HG02870 (cell line): ENCODE measurements around the gene CCDC85C.

Experiments
- ATAC-seq: cut with Tn5 transposase; IDR thresholded peaks from one replicate; pipeline ENCODE4 v1.9.1; 2021; ENCODE audit warnings: mild to moderate bottlenecking, moderate library complexity; ENCODE audit not compliant: unreplicated experiment

Gene CCDC85C

GRCh38 chr14:99592933-99593753 is 10.9 kb downstream of the CCDC85C start:
- ATAC-seq, result no peak

- no peak for ATAC-seq
Measured at GRCh38 chr14:99592394-99592793, 11.6 kb downstream of the CCDC85C start.

GRCh38 chr14:99590746-99591555 is 13.1 kb downstream of the CCDC85C start:
- ATAC-seq, result no peak

- no peak for ATAC-seq
Measured at GRCh38 chr14:99589651-99590530, 14.1 kb downstream of the CCDC85C start.

DNA sequence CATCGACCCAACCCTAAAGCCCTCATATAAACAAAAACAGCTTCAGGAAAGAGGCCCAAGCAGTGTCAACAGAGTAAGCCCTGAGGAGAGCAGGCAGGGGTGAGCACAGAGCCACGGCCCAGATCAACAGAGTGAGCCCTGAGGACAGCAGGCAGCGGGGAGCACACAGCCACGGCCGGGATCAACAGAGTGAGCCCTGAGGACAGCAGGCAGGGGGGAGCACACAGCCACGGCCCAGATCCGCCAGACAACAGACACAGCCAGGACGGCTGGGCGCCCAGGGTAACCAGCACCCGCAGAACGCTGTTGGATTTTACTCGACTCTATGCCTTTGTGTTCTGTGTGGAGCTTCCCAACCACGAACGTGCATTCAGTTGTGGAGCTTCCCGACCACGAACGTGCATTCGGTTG is 15.0 kb downstream of the CCDC85C start:
- no peak for ATAC-seq

DNA sequence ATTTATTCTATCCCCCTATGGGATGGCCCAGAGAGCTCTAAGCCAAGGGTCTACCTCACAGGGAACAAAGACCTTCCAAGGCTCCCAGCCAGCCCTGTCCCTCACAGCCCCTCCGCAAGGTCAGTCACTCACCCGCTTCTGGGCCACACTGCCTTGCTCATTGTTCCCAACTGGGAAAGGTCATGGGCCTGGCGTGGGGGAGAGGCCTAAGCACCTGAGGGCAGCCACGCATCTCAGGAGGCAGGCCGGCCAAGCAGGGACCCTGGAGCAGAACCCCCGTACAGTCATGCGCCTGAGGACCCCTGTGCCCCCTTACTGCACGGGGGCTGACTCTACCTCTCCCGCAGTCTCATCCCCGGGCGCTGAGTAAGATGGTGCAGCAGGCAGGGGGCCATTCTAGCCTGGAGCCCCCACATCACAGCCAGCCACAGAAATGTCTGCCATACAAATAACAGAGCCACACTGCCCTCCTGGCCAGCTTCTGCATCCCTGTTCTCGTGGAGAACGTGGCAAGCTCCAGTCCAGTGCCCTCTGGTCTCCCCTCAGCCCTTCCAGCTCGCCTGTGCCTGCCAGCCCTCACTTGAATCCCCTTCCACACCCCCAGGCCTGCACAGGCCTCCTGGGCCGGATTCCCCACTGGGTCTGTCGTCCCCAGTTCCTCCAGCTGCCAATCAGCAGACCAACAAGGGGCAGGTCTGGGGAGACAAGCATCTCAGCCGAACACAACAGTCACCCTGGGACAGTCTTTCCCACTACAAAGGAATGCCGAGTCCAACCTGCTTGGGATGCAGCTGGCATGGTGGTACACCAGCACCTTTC is 16.3 kb downstream of the CCDC85C start:
- ATAC-seq, result no peak

DNA sequence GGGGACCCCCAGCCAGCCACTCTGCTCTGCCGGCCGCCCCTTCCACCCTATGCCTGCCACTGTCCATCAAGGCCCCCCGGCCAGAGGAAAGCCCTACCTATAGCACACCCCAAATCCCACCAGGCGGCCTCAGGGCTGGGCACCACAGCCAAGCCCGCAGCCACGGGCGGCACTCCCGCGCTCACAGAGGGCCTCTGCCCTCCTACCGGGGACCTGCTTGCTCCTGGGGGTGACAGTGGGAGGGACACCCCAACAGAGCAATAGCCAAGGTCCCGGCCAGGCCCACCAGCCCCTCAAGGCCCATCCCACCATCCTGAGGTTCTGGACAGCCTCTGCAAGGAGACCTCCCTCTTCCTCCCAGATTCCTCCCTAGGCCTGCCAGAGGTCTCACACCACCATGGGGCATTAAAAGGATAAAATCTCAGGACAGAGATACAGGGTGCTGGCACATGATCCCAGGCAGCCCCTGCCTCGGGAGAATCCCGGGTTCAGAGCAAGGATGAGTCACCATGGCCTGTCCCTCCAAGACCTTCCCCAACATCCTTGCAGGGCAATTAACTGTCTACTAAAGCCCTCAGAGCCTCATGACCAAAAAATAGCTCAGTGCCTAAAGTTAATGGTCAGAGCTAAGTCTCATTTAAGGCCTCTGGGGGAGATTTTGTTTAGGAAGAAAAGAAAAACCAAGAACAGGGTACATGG is 17.1 kb downstream of the CCDC85C start:
- no peak for ATAC-seq

- ATAC-seq, result no peak
Measured at GRCh38 chr14:99586054-99586760, 17.8 kb downstream of the CCDC85C start.

- ATAC-seq, result no peak
Measured at GRCh38 chr14:99584823-99585222, 19.2 kb downstream of the CCDC85C start.

GRCh38 chr14:99581938-99582337 is 22.1 kb downstream of the CCDC85C start:
- ATAC-seq, result no peak

DNA sequence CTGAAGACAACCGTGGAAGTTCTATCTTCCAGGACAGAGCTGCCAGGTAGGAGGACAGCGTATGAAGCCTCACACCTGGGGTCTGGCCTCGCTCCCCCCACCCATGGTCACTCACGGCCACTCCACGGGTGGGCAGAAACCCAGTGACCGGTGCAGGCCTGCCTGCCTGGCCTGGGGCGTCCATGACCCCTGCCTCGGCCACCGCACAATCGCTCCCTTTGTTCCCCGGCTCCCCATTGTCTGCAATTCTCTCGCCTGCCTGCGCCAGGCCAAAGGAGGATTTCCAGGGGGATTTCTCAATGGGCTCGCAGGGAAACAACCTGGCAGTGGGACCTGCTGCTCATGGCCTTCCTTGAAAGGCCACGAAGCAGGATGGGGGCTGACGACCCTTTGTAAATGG is 22.6 kb downstream of the CCDC85C start:
- ATAC-seq, result no peak

GRCh38 chr14:99579903-99580571 is 24.0 kb downstream of the CCDC85C start:
- no peak for ATAC-seq

- ATAC-seq, result no peak
Measured at GRCh38 chr14:99579120-99579836, 24.7 kb downstream of the CCDC85C start.

GRCh38 chr14:99578541-99579101 is 25.4 kb downstream of the CCDC85C start:
- ATAC-seq, result no peak

- ATAC-seq, result no peak
Measured at GRCh38 chr14:99576761-99577705, 27.0 kb downstream of the CCDC85C start.

- no peak for ATAC-seq
Measured at GRCh38 chr14:99576304-99576703, 27.7 kb downstream of the CCDC85C start.
